ENCODE results near the gene HIPK3.

HIPK3 gene

DNA sequence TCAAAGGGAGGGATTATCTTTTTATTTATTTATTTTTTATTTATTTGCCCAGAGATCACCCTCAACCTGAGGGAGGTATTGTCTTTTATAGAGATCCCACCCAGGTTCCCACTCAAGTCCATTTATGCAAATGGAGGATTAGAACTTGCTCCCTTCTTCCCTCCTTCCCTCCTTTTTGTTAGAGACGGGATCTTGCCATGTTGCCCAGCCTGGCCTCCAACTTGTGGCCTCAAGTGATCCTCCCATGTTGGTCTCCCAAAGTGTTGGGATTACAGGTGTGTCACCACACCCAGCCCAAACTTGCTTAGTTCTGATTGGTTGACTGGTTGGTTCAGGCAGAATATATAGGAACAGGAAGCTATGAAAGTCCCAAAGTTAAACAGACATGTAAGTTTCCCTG is 51.9 kb downstream of the HIPK3 start:
- no peak for DNase-seq

GRCh38 chr11:33310720-33311500 is 53.7 kb downstream of the HIPK3 start:
- DNase-seq: no peak

DNA sequence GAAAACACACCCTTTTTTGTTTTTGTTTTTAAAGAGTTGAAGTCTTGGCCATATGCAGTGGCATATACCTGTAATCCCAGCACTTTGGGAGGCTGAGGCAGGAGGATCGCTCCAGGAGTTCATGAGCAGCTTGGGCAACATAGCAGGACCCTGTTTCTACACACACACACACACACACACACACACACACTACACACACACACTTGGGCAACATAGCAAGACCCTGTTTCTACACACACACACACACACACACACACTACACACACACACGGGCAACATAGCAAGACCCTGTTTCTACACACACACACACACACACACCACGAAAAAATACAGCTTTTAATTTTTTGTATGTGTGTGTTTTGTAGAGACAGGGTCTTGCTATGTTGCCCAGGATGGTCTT is 54.5 kb downstream of the HIPK3 start:
- DNase-seq: no peak

DNA sequence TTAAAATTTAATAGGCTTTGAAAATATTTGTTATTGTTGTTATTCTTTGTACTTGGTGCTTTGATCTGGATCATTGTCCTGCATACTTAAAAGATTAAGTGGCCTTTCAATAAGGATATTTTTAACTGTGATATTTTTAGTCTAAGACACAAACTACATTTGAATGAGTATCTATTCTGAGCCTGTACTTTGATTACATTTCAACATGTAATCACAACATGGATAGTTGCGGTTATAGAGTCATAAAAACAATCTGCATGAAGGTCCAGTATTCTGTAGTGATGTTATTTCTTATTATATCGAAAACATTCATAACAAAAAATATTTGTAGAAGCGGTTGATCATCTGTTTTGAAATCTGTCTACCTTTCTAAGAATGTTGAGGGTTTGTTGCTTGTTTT is 58.6 kb downstream of the HIPK3 start:
- no peak for DNase-seq

DNA sequence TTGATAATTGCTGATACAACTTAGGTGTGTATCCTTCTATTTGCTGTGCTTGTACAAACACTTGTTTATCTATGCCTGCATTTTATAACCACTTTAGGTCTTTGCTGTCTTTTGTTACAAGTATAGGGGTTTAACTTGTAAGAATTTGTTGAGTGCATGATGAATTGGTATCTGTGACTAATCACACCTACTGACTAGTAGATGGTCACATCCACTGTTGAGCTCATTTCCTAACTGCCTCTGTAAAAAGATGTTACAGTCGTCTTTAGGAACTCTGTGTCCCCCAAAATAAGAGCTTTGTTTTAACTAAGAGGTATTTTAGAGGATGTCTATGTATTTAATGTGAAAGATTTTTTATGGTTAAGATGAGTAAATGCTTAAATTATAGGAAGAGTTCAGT is 60.5 kb downstream of the HIPK3 start:
- no peak for DNase-seq

DNA sequence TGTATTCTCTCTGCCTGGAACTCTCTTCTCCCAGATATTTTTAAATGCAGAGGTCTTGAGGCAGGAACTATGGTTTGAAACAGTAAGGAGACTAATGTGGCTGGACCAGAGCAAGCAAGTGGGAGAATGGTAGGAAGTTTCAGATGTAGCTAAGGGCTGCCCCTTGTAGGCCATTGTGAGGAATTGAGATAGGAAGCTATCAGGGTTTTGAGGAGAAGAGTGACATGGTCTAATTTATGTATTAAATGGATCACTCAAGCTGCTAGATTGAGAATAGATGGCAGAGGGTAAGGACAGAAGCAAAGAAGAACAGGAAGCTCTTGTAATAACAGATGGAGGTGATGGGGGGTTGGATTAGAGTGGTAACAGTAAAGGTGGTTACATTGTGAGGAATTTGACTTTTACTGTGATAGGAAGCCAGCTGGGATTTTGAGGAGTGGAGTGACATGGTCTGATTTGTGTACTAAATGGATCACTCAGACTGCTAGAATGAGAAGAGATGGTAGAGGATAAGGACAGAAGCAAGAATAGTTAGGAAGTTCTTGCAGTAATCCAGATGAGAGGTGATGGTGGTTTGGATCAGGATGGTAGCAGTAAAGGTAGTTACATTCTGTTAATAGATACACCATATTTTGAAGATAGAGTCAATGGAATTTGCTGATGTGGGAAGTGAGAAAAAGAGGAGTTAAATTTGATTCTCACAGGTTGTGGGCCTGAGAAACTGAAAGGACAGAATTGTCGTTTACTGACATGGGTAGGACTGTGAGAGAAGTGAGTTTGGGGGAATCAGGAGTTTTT is 63.0 kb downstream of the HIPK3 start:
- DNase-seq: no peak

DNA sequence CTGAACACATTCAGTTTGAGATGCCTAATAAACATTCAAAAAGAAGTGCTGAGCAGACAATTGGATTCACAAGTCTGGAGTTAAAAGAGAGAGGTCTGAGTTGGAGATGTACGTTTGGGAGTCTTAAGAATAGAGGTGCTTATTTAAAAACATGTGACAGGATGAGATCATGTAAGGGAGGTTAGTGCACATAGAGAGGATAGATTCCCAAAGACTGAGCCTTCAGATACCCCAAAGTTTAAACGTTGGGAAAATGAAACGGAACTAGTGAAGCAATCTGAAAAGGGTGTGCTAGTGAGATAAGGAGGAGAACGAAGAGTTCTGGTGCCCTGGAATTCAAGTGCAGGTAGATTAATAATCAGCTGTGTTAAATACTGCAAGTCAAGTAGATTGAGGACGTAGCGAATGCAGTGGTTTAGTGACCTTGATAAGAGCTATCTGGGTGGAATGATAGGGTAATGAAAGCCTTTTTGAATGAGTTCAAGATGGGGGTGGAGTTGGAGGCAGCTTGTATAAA is 63.7 kb downstream of the HIPK3 start:
- no peak for DNase-seq

DNA sequence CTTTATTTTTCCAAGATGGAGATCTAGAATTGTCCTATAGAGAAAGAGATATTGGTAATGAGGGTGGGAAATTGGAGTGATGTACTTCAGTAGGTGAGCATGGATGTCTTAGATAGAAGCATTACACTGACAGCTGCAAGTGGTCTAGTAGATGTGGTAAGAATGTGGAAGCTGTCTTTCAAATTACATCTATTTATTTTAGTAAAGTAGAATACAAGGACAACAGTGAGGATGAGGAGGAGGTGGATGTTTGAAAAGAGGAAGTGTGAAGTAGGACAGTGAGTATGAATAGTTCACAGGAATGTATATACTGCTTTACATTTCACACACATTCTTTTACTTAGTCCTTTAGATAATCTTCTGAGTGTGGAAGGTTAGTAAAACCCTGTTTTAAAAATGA is 64.2 kb downstream of the HIPK3 start:
- DNase-seq: no peak

- no peak for DNase-seq
These were observed 66.2 kb downstream of the HIPK3 start for GRCh38 chr11:33323421-33323820.

- no peak for DNase-seq
These were observed 67.3 kb downstream of the HIPK3 start for GRCh38 chr11:33324302-33324985.

DNA sequence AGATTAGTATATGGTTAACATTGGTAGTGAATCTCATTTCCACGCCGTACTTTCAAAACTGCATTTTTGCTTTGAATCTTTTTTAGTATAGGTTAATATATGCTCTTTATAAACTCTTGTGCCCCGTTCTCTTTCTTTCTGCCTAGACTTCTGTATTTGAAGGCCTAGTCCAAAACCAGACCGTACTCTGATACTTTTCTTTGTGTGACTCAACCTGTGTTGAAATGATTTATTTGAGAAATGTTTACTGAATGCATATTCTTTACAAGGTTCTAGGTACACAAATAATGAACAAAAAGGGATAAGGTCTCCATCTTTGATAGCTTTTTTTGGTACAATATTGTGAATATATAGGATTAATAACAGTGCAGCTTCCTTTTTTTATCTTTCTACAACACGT is 68.3 kb downstream of the HIPK3 start:
- DNase-seq: no peak

GRCh38 chr11:33329705-33330329 is 72.6 kb downstream of the HIPK3 start:
- DNase-seq: peak; percentile 74

DNA sequence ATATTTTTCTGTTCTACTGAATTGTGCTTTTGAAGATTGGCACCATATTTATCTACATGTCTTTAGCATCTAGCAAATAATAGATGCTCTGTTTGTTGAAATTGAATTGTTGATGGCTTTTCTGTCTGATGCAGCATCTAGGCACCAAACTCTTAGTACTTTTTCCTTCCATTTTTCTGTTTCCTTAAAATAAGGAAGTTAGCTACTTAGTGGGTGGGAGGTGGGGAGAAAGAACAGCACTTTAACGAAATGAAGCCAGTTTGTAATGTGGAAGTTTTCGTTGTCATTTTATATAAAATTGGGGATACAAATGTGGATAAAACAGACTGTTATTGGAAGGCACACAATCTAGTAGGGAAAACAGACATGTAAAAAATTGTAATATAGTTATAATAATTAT is 76.6 kb downstream of the HIPK3 start:
- no peak for DNase-seq

DNA sequence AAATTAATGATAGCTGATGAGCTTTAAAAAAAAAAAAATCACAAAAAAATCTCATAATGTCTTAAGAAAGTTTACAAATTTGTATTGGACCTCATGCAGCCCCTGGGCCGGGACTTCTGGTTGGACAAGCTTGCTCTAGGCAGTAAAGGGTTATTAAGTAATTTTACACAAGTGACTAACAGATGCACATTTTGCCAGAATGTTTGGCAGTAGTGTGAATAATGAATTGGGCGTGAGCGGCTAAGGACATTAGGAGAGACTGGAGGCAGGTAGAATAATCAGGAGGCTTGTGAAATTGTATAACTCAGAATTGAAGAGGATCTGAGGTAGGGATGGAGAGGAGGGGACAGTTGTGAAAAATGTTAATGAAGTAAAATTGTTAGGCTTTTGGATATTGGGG is 77.4 kb downstream of the HIPK3 start:
- DNase-seq: no peak

DNA sequence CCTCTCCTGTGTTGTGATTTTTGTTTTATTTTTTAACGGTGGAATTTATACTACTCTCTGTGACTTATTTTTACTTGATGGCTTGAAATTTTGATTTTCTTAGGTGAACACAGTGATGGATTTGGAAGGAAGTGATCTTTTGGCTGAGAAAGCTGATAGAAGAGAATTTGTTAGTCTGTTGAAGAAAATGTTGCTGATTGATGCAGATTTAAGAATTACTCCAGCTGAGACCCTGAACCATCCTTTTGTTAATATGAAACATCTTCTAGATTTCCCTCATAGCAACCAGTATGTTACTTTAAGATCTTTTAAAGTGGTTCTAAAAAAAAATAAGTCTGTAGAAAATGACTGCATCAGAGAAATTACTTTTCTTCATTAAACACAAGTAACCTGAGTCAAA is 82.1 kb downstream of the HIPK3 start:
- no peak for DNase-seq

- DNase-seq: no peak
These were observed 87.4 kb downstream of the HIPK3 start for GRCh38 chr11:33344611-33345010.

DNA sequence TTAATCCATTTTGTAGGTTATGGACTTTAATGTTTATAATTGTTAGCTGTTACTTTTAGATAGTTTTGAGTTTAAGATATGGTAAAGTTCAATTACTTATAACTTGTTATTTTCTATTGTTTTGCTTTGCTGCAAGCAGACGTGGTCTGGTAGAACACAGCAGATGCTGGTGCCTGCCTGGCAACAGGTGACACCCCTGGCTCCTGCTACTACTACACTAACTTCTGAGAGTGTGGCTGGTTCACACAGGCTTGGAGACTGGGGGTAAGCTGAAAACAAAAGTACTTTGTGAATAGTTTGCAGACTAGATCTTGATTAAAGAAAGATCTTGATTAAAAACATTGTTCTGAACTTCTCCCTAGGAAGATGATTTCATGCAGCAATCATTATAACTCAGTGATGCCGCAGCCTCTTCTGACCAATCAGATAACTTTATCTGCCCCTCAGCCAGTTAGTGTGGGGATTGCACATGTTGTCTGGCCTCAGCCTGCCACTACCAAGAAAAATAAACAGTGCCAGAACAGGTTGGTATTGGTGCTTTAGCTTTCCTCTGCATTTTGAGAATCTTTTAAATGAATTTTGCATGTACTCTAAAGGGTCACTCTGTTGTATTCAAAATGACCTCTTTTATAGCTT is 90.4 kb downstream of the HIPK3 start:
- DNase-seq: no peak

DNA sequence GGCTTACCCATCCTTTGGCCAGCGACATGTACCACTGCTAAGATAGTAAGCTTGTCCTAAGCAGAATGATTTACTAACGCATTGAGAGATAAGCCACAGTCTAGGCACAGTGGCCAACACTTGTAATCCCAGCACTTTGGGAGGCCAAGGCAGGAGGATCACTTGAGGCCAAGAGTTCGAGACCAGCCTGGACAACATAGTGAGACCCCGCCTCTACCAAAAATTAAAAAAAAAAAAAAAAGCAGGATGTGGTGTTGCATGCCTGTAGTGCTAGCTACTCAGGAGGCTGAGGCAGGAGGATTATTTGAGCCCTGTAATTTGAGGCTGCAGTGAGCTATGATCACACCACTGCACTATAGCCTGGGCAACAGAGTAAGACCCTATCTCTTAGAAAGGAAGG is 93.1 kb downstream of the HIPK3 start:
- DNase-seq: no peak

GRCh38 chr11:33358150-33358831 is 101.1 kb downstream of the HIPK3 start:
- no peak for DNase-seq

DNA sequence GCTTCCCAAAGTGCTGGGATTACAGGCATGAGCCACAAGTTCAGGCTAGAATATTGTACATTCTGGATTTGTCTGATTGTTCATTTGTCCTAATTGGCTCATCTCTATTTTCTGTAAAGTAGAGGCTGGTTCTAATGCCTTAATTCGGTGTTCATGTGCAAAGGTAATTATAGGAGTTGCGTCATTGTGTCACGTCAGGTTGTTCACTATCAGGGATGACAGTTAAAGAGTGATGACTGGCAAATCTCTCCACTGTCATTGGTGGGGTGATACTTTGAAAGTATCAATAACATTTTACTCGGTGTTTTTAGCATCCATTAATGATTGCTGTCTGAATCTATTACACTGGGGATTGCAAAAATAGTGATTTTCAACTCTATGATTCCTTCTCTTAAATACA is 103.5 kb downstream of the HIPK3 start:
- DNase-seq: no peak

DNA sequence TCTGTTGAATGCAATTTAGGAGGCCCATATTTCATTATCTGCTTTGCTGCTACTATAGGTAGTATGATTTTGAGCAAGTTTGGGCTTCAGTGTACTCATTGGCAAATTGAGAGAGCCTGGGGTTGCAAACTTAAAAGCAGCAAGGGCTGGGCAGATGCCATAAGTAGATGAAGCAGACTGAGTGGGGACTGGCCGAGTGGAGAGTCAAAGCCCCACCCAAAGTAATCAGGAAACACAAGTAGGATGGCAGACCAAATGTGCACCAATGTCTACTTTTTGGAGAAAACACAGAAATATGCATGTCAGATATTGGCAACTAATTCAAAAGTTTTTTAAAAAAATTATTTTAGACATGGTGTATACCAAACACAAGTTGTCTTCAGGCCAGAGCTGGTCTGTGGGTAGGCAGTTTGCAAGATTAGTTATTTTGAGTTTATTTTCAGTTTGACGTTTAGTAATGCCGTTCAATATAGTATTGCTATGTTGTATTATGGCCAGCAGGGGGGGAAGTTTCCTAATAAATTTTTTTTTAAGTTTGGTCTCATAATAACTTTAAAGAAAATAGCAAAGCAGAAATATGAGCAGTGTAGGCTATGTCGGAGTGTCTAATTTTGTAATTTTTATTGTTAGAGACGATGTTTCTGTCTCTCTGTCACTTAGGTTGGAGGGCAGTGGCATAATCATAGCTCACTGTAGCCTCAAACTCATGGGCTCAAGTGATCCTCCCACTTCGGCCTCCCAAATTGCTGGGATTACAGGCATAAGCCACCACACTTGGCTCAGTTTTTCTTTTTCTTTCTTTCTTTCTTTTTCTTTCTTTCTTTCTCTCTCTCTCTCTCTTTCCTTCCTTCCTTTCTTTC is 105.1 kb downstream of the HIPK3 start:
- no peak for DNase-seq
